ENCODE results near the gene AQP5.

DNA sequence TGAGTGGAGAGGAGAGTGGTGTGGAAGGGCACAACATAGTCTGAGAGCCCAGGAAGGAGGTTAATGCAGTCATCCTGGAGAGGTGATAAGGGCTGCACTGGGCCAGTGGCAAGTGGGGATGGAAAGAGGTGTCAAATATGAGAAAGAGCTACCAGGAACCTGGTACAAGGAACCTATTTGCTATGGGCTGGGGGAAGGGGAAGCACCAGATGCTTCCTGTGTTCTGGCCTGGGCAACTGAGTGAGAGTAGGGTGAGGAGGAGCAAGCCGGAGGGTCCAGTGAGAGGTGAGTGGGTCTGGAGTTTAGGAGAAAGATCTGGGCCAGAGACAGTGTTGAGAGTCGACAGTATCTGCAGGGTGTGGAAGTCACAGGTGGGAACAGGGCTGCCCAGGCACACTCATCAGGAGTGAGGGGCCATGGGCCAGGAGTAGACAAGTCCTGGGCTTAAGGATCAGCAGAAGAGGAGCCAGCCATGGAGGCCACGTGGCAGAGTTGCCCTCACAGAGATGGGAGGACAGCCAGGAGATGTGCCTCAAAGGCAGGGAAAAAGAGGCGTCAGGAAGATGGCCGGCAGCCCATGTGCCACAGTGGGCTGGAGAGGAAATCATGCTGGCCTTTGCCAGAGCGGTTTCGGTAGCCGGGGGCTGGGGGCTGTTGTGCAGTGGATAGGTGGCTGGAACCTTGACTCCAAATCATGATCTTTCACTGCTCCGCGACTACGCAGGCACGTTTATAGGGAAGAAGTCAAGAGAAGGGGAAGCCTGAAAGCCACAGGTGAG, 8.2 kb downstream of the AQP5 start:
- no peak for TF ChIP-seq EZH2 (IDR thresholded peaks at IDR 0.05; ENCODE audit: insufficient read depth, poor library complexity, severe bottlenecking)
- TF ChIP-seq EZH2phosphoT487 (IDR thresholded peaks at IDR 0.05; ENCODE audit: insufficient read depth, low read depth), result no peak

All from GM23248 (cell line).